SH-SY5Y (cell line): ENCODE measurements around the gene CSK.

Source experiments
- GATA2 ChIP-seq: IDR thresholded peaks from 2 replicates; pipeline ENCODE4 v1.6.1; 2011; ENCODE audit warnings: mild to moderate bottlenecking, low read depth, low read length
- GATA3 ChIP-seq: IDR thresholded peaks from 2 replicates; pipeline ENCODE4 v1.6.1; 2011; ENCODE audit warnings: low read depth, mild to moderate bottlenecking, low read length, moderate library complexity

CSK gene

GRCh38 chr15:74789741-74790079 lies 7.8 kb downstream of the CSK start:
- TF ChIP-seq GATA2 (no peak), GATA3 (no peak)

GRCh38 chr15:74790080-74790916 lies 8.4 kb downstream of the CSK start:
- no peak for TF ChIP-seq GATA2

- TF ChIP-seq GATA3 (no peak), GATA2 (no peak)
These were observed 9.1 kb downstream of the CSK start for GRCh38 chr15:74791007-74791406.

GRCh38 chr15:74791667-74792066 lies 9.8 kb downstream of the CSK start:
- no peak for TF ChIP-seq GATA3

- TF ChIP-seq GATA2 (no peak), GATA3 (no peak)
These were observed 10.5 kb downstream of the CSK start for GRCh38 chr15:74792227-74793016.

GRCh38 chr15:74793135-74794028 lies 11.5 kb downstream of the CSK start:
- TF ChIP-seq GATA2 (no peak), GATA3 (no peak)

- TF ChIP-seq GATA3 (no peak), GATA2 (no peak)
These were observed 12.5 kb downstream of the CSK start for GRCh38 chr15:74794248-74794969.

GRCh38 chr15:74794970-74795349 lies 13.1 kb downstream of the CSK start:
- no peak for TF ChIP-seq GATA3
- no peak for TF ChIP-seq GATA2

- TF ChIP-seq GATA3 (no peak), GATA2 (no peak)
These were observed 14.2 kb downstream of the CSK start for GRCh38 chr15:74795966-74796625.

GRCh38 chr15:74798388-74799254 lies 16.7 kb downstream of the CSK start:
- no peak for TF ChIP-seq GATA2
- TF ChIP-seq GATA3: no peak

- TF ChIP-seq GATA2: no peak
- no peak for TF ChIP-seq GATA3
These were observed 17.5 kb downstream of the CSK start for GRCh38 chr15:74799255-74799855.

GRCh38 chr15:74799856-74800558 lies 18.1 kb downstream of the CSK start:
- TF ChIP-seq GATA2: no peak
- no peak for TF ChIP-seq GATA3
